KMS-11 (cell line): Measurements from ENCODE around the gene GNAO1.

ENCODE experiments used
- H2AFZ ChIP-seq: fragments of 200-600 bp; sonication (generic); 2 replicates; pipeline ENCODE4 v1.6.1; 2016; ENCODE audit warnings: antibody characterized with exemption, mixed run types, low read depth
- H3K27ac ChIP-seq: fragments of 200-600 bp; sonication (generic); 2 replicates; pipeline ENCODE4 v1.6.1; 2016; ENCODE audit warnings: mild to moderate bottlenecking, mixed run types
- H3K27me3 ChIP-seq: fragments of 200-600 bp; sonication (generic); 2 replicates; pipeline ENCODE4 v1.6.1; 2017; ENCODE audit warnings: mild to moderate bottlenecking, low read depth, mixed run types, moderate library complexity; ENCODE audit not compliant: insufficient read depth
- H3K36me3 ChIP-seq: fragments of 200-600 bp; sonication (generic); 2 replicates; pipeline ENCODE4 v1.6.1; 2017; ENCODE audit warnings: mild to moderate bottlenecking, mixed run types; ENCODE audit not compliant: insufficient read depth
- H3K4me1 ChIP-seq: fragments of 200-600 bp; sonication (generic); 2 replicates; pipeline ENCODE4 v1.6.1; 2016; ENCODE audit warnings: mild to moderate bottlenecking, low read depth, mixed run types; ENCODE audit not compliant: poor library complexity, severe bottlenecking
- H3K4me2 ChIP-seq: fragments of 200-600 bp; sonication (generic); 2 replicates; pipeline ENCODE4 v1.7.0; 2016; ENCODE audit warnings: mild to moderate bottlenecking, mixed run types
- H3K4me3 ChIP-seq: fragments of 200-600 bp; sonication (generic); IDR thresholded peaks from 2 replicates; pipeline ENCODE4 v1.6.1; 2017; ENCODE audit warnings: low read depth, low read length, mixed read lengths; ENCODE audit not compliant: insufficient read depth
- H3K79me2 ChIP-seq: fragments of 200-600 bp; sonication (generic); 2 replicates; pipeline ENCODE4 v1.6.1; 2016; ENCODE audit warnings: low read depth, mixed run types; ENCODE audit not compliant: insufficient read depth
- H3K9ac ChIP-seq: fragments of 200-600 bp; sonication (generic); 2 replicates; pipeline ENCODE4 v1.6.1; 2016; ENCODE audit warnings: mild to moderate bottlenecking, mixed run types
- H4K20me1 ChIP-seq: fragments of 200-600 bp; sonication (generic); 2 replicates; pipeline ENCODE4 v1.6.1; 2016; ENCODE audit warnings: mild to moderate bottlenecking, mixed run types; ENCODE audit not compliant: insufficient read depth
- TF ChIP-seq, protein P1 (sequence below): fragments of 200-600 bp; sonication (generic); conservative IDR thresholded peaks from 2 replicates; pipeline ENCODE4 v1.6.1; 2017; ENCODE audit warnings: low read depth, mild to moderate bottlenecking, antibody characterized with exemption, low read length, moderate library complexity, mixed read lengths

Gene GNAO1

DNA sequence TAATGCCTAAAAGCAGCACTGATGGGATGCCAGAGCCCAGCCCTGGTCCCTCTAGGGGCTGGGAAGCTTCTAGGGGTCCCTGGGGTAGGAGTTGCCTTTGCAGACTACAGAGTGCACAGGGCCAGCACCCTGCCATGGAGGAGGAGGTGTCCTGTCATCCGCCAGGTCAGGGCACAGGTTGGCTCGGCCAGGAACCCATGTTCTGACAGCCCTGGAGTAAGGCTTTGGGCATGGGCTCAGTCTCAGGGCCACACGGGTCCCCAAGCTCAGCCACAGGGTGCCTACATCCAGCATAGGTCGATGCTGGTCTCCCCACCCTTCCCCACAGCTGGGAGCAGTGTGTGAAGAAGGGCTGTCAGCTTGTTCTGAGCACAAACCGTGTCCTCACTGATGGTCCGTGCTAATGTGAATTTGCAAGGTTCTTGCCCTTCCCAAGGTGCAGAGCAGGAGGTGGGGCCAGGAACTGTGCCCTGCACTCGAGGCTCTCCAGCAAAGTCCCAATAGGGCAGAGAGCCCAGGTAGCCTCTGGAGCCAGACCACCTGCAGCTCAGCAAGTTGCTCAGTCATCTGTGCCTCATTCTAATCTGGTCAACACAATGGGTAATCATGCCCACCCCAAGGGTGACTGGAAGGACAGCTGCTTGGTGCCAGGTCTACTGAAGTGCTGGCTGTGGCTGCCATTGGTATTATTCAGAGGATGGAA is 161.2 kb downstream of the GNAO1 start:
- no peaks in the 10 kb centered on the region for H3K36me3 ChIP-seq
- peaks cover 5% of the 10 kb centered on the region for H3K4me1 ChIP-seq
- no peaks in the 10 kb centered on the region for H3K27me3 ChIP-seq
- TF ChIP-seq, protein P1, sequence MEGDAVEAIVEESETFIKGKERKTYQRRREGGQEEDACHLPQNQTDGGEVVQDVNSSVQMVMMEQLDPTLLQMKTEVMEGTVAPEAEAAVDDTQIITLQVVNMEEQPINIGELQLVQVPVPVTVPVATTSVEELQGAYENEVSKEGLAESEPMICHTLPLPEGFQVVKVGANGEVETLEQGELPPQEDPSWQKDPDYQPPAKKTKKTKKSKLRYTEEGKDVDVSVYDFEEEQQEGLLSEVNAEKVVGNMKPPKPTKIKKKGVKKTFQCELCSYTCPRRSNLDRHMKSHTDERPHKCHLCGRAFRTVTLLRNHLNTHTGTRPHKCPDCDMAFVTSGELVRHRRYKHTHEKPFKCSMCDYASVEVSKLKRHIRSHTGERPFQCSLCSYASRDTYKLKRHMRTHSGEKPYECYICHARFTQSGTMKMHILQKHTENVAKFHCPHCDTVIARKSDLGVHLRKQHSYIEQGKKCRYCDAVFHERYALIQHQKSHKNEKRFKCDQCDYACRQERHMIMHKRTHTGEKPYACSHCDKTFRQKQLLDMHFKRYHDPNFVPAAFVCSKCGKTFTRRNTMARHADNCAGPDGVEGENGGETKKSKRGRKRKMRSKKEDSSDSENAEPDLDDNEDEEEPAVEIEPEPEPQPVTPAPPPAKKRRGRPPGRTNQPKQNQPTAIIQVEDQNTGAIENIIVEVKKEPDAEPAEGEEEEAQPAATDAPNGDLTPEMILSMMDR = no peak
- H3K4me3 ChIP-seq = no peak overlapping the region
- no peak overlapping the region for H3K9ac ChIP-seq
- no peaks in the 10 kb centered on the region for H4K20me1 ChIP-seq
- H3K27ac ChIP-seq = no peak overlapping the region
- no peak overlapping the region for H3K4me2 ChIP-seq
- H2AFZ ChIP-seq = no peak overlapping the region
- H3K79me2 ChIP-seq = no peaks in the 10 kb centered on the region

DNA sequence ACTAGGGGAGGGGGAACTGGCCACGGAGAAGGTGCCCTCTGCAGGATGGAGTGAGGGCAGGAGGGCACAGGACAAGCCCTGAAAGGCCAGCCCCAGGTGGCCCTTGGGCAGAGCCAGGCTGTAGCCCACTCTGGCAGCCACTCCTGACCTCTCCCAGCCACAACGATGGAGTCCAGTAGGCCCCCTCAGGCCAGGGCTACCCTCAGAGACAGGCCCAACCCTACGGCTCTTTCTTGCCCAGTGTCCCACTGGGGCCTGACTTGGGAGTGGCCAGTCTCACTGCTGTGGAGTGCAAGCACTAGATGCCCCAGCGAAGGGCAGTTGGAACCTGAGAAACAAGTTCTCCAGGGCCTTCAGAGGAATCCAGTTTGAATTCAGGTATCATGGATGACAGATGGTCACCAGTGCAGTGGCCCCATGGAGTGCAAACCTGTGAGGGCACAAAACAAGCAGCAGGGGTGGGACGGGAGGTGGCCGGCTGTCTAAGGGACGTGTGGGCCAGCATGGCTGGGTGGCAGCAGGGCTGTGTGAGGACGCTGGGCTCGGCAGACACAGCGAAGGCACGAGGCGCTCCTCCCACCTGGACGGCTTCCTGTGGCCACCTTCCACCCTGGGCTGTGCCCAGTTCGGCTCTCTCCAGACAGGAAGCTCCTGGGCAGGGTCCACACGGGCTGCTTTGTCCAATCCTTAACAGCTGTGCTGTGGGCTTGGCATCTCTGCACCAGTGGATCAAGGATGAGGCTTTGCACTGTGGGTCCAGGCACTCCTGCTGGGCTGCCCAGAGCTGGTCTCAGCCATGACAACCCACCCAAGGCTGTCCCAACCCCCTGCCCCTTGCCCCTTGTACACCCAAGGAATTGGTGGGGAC is 162.0 kb downstream of the GNAO1 start:
- TF ChIP-seq, protein P1 = no peak
- H4K20me1 ChIP-seq = no peaks in the 10 kb centered on the region
- no peaks in the 10 kb centered on the region for H3K36me3 ChIP-seq
- H3K27me3 ChIP-seq = no peaks in the 10 kb centered on the region
- H2AFZ ChIP-seq = no peak overlapping the region
- no peaks in the 10 kb centered on the region for H3K79me2 ChIP-seq
- H3K4me3 ChIP-seq = no peak overlapping the region
- H3K27ac ChIP-seq = no peak overlapping the region
- no peak overlapping the region for H3K4me2 ChIP-seq
- H3K4me1 ChIP-seq = peaks cover 5% of the 10 kb centered on the region
- H3K9ac ChIP-seq = no peak overlapping the region

DNA sequence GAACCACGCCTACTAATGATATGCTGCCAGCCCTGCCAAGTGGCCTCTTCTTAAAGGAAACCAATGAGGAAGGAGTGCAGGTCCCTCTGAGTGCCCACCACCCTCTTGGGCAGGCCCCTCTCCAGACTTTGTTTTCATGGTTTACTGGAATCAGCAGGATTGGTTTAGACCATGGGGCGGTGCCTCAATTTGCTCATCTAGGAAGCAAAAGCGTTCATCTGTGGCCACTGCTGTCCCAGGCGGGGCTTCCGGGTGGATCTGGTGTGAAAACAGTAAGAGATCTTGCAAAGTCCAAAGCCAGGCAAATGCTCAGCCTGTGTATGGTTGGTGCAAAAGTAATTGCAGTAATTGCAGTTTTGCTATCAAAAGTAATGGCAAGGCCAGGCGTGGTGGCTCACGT is 162.7 kb downstream of the GNAO1 start:
- no peak overlapping the region for H3K27ac ChIP-seq
- TF ChIP-seq, protein P1 = no peak

DNA sequence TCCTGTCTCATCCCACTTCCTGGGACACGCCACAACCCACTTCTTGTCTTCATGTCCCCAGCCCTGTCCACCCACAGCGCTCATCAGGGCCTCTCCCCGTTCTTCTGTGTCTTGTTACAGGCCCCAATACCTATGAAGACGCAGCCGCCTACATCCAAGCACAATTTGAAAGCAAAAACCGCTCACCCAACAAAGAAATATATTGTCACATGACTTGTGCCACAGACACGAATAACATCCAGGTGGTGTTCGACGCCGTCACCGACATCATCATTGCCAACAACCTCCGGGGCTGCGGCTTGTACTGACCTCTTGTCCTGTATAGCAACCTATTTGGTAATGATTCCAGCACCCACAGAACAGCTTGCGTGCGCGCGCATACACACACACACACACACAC is 163.5 kb downstream of the GNAO1 start:
- Histone ChIP-seq H3K36me3 (no peaks in the 10 kb centered on the region), H3K27me3 (no peaks in the 10 kb centered on the region), H3K27ac (no peak overlapping the region), H3K79me2 (no peaks in the 10 kb centered on the region), H2AFZ (no peak overlapping the region), H3K4me2 (no peak overlapping the region), H3K4me1 (peaks cover 5% of the 10 kb centered on the region), H4K20me1 (no peaks in the 10 kb centered on the region), H3K9ac (no peak overlapping the region), H3K4me3 (no peak overlapping the region)
- TF ChIP-seq, protein P1 = no peak

More for the DNA sequence above, 162.7 kb downstream of the GNAO1 start:
- Histone ChIP-seq H3K79me2 (no peaks in the 10 kb centered on the region), H4K20me1 (no peaks in the 10 kb centered on the region), H3K4me3 (no peak overlapping the region), H3K4me1 (peaks cover 5% of the 10 kb centered on the region), H3K27me3 (no peaks in the 10 kb centered on the region), H3K9ac (no peak overlapping the region), H3K4me2 (no peak overlapping the region), H3K36me3 (no peaks in the 10 kb centered on the region), H2AFZ (no peak overlapping the region)
